ENCODE measurements around the gene C19orf12. TPM values are rescaled to one million over a fixed set of nuclear protein-coding genes. Genes with fewer than 3 reads are reported as not detected.

C19orf12 gene
- total and polyA plus RNA-seq, 2 of the 13 experiments (the other 11 are each of a cell fraction or from before 2014, with no cell fraction given): 17.7 to 34.4 TPM

DNA sequence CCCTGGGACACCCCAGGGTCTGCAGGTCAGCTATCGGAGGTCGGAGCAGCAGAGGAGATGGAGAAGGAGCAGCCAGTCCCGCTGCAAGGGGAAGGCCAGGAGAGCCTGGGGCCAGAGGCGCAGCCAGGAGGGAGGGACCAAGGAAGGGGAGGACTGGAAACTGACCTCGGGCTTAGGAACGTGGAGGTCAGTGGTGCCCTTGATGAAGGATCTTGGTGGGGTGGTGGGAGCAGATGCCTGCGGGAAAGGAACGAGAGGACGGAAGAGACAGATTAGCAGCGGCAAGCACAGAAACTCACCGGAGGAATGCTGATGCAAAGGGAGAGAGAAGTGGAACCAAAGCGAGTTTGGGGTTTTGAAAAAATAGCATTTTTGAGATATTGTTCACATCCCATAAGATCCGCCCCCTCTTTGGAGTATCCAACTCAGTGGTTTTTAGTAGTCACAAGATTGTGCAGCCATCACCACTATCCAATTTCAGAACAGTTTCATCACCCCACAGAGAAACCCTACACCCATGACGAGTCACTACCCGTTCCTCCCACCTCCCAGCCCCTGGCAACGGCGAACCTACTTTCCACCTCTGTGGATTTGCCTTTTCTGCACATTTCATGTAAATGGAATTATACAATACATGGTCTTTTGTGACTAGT lies 27.7 kb downstream of the C19orf12 start (continued):
- TF ChIP-seq, protein P1, sequence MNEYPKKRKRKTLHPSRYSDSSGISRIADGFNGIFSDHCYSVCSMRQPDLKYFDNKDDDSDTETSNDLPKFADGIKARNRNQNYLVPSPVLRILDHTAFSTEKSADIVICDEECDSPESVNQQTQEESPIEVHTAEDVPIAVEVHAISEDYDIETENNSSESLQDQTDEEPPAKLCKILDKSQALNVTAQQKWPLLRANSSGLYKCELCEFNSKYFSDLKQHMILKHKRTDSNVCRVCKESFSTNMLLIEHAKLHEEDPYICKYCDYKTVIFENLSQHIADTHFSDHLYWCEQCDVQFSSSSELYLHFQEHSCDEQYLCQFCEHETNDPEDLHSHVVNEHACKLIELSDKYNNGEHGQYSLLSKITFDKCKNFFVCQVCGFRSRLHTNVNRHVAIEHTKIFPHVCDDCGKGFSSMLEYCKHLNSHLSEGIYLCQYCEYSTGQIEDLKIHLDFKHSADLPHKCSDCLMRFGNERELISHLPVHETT (CRISPR knock-in tag; conservative IDR thresholded peaks at IDR 0.05): no peak
- TF ChIP-seq HNF4A (CRISPR knock-in tag; IDR thresholded peaks at IDR 0.05) (no peak), FOSL2 (CRISPR knock-in tag; IDR thresholded peaks at IDR 0.05) (no peak), ZNF567 (CRISPR knock-in tag; IDR thresholded peaks at IDR 0.05; ENCODE audit: borderline replicate concordance) (no peak), ARNTL (CRISPR knock-in tag; IDR thresholded peaks at IDR 0.05) (no peak), KMT2A (CRISPR knock-in tag; IDR thresholded peaks at IDR 0.05) (no peak), ZNF180 (CRISPR knock-in tag; IDR thresholded peaks at IDR 0.05; ENCODE audit: borderline replicate concordance, low read depth) (no peak), ZNF326 (CRISPR knock-in tag; IDR thresholded peaks at IDR 0.05; ENCODE audit: borderline replicate concordance) (no peak), HOXA3 (CRISPR knock-in tag; IDR thresholded peaks at IDR 0.05) (no peak)
- TF ChIP-seq, protein P2, sequence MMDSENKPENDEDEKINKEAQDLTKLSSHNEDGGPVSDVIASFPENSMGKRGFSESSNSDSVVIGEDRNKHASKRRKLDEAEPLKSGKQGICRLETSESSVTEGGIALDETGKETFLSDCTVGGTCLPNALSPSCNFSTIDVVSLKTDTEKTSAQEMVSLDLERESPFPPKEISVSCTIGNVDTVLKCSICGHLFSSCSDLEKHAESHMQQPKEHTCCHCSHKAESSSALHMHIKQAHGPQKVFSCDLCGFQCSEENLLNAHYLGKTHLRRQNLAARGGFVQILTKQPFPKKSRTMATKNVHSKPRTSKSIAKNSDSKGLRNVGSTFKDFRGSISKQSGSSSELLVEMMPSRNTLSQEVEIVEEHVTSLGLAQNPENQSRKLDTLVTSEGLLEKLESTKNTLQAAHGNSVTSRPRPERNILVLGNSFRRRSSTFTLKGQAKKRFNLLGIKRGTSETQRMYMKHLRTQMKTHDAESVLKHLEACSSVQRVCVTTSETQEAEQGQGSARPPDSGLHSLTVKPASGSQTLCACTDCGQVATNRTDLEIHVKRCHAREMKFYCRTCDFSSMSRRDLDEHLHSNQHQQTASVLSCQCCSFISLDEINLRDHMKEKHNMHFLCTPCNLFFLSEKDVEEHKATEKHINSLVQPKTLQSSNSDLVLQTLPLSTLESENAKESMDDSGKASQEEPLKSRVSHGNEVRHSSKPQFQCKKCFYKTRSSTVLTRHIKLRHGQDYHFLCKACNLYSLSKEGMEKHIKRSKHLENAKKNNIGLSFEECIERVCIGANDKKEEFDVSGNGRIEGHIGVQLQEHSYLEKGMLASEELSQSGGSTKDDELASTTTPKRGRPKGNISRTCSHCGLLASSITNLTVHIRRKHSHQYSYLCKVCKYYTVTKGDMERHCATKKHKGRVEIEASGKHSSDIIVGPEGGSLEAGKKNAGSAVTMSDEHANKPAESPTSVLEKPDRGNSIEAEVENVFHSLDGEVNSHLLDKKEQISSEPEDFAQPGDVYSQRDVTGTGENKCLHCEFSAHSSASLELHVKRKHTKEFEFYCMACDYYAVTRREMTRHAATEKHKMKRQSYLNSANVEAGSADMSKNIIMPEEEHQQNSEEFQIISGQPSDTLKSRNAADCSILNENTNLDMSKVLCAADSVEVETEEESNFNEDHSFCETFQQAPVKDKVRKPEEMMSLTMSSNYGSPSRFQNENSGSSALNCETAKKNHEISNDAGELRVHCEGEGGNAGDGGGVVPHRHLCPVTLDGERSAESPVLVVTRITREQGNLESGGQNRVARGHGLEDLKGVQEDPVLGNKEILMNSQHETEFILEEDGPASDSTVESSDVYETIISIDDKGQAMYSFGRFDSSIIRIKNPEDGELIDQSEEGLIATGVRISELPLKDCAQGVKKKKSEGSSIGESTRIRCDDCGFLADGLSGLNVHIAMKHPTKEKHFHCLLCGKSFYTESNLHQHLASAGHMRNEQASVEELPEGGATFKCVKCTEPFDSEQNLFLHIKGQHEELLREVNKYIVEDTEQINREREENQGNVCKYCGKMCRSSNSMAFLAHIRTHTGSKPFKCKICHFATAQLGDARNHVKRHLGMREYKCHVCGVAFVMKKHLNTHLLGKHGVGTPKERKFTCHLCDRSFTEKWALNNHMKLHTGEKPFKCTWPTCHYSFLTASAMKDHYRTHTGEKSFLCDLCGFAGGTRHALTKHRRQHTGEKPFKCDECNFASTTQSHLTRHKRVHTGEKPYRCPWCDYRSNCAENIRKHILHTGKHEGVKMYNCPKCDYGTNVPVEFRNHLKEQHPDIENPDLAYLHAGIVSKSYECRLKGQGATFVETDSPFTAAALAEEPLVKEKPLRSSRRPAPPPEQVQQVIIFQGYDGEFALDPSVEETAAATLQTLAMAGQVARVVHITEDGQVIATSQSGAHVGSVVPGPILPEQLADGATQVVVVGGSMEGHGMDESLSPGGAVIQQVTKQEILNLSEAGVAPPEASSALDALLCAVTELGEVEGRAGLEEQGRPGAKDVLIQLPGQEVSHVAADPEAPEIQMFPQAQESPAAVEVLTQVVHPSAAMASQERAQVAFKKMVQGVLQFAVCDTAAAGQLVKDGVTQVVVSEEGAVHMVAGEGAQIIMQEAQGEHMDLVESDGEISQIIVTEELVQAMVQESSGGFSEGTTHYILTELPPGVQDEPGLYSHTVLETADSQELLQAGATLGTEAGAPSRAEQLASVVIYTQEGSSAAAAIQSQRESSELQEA (CRISPR knock-in tag; IDR thresholded peaks at IDR 0.05; ENCODE audit: not compliant biosample characterization): no peak
